Activated CD4-positive, alpha-beta T cell treated with anti-CD3 and anti-CD28 coated beads for 48 hours (primary cell): ENCODE results near the gene U2AF1L4.
"Not testable (repeated sequence)": the region's sequence is repeated elsewhere in the genome, so short reads cannot be mapped to it uniquely, and the experiment has no call there.

Experiments
- DNase-seq: peaks from one replicate; pipeline ENCODE4 v3.0.0-alpha.2; 2020

U2AF1L4 gene

DNA sequence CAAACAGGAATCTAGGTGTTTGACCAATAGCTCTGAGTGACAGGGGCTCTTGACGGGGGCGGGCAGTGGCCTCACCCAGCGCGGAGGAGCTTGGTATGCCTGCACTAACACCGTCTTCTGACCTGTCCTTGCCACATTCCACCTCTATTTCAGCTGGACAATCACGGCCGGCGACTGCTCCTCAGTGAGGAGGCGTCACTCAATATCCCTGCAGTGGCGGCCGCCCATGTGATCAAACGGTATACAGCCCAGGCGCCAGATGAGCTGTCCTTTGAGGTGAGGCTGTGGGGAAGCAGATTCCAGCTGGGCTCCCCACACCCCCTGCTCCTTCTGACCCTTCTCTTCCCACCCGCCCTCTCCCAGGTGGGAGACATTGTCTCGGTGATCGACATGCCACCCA is 34.8 kb upstream of the U2AF1L4 start:
- DNase-seq = no peak

DNA sequence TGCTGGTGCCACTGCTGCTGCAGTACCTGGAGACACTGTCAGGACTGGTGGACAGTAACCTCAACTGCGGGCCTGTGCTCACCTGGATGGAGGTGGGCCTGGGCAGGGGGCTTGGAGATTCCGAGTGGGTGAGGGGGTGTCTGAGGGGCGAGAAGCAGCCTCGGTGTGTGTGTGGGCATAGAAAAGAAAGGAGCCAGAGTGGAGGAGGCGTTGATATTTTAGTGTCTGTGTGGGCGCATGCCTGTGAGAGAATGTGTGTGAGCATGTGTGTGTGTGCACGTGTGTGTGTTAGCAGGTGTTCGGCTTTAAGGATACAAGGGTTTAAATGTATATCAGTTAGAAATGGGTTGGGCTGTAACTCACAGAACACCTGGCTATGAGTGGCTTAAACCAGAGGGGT is 33.8 kb upstream of the U2AF1L4 start:
- DNase-seq = no peak

DNA sequence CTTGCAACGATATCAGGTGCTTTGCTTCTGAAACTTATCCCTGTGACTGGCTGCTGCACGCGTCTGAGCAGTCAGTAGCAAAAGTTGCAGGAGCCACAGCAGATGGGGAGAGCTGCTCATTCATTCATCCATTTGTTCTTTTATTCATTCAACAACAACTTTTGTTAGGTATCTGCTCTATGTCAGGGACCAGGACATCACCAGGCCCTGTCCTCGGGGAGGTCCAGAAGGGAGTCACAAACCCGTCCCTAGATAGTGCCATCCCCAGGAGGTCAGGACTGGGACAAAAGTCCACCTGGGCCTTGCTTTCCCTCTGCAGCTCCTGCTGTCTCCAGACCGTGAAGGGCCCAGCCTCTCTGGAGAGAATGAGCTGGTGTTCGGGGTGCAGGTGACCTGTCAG is 32.7 kb upstream of the U2AF1L4 start:
- DNase-seq = no peak

DNA sequence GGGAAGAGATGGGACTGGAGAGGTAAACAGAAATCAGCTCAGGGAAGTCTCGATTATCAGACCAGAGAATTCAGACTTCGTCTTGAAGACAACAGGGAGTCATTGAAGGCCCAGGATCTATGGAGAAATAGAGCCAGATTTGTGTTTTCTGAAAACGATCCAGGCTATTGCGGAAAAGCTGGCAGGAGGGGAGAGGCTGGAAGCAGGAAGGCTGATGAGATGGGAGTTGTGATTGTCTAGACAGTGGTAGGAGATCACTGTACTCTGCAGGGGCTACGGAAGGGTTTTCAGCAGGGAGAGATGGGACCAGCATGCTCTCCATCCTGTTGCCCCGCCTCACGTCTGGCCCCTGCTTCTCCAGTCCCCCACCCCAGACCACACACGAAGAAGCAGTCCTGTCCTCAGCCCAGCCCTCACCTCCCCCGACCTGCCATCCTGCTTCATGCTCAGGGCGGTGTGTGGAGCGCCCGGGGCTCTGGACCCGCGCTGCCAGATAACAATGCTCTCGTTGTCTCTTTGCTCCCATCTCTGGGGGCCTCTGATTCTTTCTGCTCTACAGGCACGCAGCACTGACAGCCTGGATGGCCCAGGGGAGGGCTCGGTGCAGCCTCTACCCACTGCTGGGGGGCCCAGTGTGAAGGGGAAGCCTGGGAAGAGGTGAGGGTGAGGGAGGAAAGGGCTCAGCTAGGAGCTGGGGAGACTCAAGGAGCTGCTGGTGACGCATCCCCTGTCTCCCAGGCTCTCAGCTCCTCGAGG is 32.0 kb upstream of the U2AF1L4 start:
- DNase-seq = no peak

DNA sequence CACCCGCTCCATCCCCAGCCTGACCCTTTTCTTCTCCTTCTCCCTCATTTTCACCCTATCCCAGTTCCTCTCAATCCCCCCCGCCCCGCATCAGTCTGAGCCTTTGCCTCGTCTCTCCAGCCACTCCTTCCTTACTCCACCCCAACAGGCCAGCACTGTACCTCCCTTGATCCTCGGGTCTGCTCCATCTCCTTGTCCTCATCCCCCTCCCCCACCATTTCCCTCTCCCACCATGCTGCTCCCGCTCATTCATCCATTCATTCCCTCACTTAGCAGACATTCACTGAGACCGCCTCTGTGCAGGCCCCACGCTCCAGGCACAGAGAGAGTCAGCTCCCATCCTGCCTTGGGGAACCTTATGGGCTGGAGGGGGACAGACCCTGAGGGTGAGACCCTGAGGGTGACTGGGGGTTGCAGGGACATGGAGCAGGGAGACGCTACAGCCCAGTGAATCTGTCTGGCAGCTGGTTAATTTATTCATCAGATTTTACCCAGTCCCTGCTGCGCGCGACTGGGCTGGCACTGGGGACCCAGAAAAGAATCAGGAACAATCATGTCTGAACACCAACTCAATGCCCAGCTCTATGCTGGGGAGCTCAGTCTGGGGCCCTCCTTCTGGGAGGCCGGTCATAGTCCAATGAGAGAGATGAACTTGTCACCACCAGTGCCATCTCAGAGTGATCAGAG is 31.0 kb upstream of the U2AF1L4 start:
- DNase-seq = no peak

DNA sequence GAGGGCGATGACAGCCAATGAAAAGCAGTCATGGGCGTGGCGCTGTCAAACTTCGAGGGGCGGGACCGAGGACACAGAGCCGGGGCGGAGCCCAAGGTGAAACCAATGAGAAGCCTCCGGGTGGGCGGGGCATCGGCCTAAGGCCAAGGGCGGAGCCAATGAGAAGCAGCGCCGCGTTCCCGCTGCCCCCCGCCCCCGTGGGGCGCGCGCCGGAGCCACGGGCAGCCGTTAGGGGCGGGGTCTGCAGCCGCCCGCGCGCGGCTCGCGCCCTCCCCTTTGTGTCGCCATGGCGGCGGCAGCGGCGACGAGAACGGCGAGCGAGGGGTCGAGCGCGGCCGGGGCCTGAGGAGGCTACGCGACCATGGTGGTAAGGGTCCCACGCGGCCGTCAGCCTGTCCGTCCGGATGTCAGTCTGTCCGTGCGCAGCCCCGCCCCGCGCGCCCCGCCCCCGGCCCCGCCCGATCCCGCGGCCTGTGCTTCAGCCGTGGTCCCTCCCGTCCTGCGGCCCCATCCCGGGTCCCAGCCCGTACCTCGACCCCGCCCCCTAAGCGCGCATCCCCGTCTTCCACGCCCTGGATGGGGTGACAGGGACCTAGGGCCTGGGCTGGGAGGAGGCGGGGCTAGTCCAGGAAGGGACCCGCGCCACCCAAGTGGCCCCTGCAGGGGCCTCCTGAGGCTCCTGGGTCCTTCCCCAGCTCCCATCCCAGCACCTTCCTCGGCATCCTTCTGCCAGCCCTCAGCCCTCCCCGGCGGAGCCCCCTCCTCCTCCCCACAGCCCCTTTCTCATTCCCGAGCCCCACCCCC is 30.3 kb upstream of the U2AF1L4 start, which contains the start of gene ARHGAP33:
Gene ARHGAP33 (plus strand): TSS at position 267 of the 804 bp plus-strand sequence. CDS start 95 bp downstream, at position 362.
- DNase-seq = peak; percentile 100

DNA sequence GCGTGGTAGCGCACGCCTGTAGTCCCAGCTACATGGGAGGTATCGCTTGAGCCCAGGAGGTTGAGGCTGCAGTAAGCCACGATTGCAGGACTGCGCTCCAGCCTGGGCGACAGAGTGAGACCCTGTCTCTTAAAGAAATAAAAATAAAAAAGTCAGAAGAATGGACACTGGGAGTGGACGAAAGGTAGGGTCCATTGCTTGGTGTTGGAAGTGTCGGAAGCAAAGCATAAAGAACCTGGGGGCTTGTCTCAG is 29.8 kb upstream of the U2AF1L4 start:
- no peak for DNase-seq

DNA sequence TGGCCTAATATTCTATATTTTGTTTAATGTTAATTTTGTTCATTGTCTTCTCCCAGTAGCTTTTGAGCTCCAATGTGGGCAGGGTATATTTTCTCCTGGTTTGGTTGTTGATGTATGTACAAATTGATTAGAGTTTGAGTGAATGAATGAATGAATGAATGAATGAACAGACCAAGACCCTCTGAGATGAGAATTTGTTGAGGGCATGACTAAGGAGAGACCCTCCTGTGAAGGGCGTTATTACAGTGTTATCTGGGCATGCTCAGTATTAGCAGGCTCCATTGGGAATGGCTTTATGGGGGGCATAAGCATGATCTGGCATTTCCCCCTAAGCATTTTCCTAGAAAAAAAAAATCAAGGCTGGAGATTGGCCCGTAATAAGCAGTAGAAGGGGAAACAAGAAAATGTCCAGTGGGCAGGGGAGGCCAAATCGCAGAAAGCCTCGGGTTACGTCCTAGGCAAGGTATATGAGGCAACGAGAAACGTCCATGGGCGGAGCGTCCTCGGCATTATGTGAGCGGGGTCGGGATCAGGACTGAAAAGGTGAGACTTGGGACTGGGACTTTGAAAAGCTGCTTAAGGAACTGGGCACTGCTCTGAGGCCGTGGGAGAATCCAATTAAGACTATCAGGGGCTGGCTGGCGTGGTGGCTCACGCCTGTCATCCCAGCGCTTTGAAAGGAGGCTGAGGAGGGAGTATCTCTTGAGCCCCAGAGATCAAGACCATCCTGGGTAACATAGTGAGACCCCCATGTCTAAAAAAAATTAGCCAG is 29.2 kb upstream of the U2AF1L4 start:
- DNase-seq = no peak

DNA sequence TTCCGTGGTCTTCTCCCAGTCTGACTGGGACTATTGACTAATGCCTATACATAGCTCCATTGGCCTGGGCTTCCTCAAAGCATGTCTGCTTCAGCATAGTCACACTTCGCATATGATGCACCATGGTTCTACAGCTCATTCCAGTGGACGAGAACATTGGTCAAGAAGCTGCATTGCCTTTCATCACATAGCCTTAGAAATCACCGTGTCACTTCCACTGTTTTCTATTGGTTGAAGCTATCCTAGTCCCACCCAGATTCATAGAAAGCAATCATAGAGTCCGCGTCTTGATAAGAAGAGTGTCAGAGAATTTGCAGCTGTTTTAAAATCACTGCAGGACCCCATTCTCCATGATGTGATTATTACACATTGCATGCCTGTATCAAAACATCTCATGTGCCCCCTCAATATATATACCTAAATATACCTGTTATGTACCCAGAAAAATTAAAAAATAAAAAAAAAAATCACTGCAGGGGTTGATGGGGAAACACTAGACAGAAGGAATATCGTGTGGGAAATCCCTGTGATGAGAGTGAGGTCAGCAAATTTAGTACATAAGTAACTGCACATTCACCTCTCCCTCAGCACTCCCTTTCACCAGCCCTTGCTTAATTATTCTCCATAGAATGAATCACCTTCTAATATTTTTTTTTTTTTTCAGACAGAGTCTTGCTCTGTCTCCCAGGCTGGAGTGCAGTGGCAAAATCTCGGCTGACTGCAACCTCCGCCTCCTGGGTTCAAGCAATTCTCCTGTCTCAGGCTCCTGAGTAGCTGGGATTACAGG is 28.0 kb upstream of the U2AF1L4 start:
- DNase-seq = no peak

DNA sequence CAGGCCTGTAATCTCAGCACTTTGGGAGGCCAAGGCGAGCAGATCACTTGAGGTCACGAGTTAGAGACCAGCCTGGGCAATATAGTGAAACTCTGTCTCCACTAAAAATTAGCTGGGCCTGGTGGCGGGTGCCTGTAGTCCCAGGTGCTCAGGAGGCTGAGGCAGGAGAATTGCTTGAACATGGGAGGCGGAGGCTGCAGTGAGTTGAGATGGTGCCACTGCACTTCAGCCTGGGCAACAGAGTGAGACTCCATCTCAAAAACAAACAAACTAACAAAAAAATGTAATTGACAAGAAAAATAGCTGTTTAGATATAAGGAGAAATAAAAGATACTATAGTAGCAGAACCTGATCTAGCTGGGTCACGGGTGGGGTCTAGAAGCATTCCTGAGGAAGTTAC is 27.1 kb upstream of the U2AF1L4 start:
- DNase-seq = not testable (repeated sequence)

DNA sequence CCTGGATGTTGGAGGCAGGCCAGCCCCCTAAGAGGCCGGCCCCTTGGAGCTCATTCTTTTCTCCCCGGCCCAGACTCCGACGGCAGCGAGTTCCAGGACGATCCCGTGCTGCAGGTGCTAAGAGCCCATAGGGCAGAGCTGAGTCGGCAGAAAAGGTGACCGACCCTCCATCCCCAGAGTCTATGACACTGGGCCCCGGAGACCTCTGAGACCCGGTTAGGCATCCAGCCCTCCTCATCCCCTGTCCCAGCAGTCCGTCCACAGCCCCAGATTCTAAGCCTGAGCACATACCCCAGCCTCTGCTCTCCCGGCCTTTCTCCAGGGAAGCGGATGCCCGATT is 22.8 kb upstream of the U2AF1L4 start:
- DNase-seq = no peak

DNA sequence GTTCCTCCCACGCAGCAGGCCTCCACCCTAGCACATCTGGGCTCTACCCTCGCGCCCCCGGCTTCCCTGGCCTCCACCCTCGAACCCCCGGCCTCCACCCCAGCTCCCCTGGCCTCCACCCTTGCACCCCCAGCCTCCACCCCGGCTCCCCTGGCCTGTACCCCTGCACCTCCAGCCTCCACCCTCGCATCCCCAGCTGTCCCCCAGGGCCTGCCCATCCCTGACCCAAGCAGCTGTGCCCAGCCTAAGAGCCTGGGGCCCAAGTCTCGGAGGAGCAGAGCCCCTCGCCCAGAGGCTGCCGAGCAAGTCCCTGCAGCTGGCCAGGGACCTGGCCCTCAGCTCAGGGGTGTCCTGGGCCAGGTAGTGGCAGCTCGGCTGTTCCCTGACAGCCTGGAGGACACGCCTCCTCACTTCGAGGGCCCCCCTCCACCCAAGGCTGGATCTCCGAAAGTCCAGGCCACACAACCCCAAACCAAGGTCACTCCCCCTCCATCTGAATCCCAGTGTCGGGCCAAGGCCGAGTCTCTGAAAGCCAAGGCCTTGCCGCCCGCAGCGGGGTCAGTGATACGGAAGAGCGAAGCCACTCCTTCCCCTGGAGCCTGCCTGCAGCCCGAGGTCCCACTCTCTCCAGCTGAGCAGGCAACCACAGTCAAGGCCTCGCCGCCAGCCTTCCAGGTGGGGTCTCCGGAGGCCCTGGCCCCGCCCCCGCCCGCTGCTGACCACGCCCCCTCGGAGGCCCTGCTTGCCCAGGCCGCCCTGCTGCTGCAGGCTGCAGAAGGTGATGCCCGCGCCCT is 22.3 kb upstream of the U2AF1L4 start:
- no peak for DNase-seq

DNA sequence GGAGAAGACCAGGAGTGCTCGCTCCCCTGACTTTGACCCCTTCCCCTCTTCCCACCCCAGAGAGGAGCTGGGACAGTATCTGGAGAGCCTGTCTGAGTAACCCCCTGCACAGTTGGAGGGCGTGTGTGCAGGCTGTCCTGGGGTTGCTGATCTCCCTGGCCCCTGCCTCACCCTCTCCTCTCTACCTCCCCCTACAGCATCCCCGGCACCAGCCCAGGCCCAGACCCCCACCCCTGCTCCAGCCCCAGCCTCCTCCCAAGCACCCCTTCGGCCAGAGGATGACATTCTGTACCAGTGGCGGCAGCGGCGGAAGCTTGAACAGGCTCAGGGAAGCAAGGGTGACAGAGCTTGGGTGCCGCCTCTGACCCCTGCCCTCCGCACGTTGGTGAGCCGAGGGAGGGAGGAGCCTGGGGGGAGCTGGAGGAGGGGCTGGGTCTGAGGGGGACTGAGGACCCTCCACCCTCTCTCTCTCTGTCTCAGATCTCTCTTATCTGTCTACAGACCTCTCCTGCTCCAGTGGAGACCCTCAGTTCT is 21.4 kb upstream of the U2AF1L4 start:
- no peak for DNase-seq

DNA sequence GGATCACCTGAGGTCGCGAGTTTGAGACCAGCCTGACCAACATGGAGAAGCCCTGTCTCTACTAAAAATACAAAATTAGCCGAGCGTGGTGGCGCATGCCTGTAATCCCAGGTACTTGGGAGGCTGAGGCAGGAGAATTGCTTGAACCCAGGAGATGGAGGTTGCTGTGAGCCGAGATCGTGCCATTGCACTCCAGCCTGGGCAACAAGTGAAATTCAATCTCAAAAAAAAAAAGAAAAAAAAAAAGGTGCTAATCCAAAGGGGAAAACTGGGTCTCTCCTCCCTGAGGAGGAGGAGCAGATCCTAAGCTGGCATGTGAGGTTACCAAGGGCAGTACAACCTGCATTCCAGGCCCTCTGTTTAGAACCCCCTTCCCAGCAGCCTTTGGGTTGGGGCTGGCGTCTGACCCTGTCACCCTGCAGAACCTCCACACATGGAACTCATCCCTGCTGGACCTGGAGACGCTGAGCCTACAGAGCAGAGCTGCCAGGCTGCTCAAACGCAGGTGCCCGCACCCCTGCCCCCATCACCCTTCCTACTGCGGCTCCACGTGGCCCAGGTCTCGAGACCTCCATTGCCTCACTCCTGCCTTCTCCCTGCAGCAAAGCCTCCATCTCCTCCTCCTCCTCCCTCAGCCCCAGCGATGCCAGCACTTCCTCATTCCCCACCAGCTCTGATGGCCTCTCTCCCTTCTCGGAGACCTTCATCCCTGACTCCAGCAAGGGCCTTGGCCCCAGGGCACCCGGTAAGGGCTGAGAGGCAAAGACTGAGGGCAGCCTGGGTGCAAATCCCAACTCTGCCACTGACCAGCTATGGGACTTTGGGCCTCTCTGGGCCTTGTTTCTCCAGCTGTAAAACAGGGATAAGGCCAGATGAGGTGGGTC is 19.5 kb upstream of the U2AF1L4 start:
- no peak for DNase-seq

DNA sequence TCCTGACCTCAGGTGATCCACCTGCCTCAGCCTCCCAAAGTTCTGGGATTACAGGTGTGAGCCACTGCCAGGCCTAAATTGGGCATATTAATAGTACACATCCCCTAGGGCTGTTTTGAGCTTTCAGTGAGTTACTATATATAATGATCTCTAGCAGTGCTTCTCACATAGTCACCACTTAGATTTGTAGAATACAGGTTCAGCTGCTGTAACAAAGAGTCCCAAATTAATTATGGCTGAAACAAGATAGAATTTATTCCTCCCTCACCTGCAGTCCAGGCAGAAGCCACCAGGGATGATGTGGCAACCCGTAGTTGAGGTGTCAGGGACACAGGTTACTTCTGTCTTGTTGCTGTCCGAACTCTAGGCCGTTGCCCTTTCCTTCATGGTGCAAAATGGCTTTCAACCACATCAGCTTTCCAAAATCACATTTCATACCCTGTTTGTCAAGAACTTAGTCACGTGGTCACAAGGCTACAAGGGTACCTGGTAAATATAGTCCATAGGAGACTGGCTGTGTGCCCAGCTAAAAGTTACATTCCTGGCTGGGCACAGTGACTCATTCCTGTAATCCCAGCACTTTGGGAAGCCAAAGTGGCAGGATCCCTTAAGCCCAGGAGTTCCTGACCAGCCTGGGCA is 15.6 kb upstream of the U2AF1L4 start:
- DNase-seq = no peak

DNA sequence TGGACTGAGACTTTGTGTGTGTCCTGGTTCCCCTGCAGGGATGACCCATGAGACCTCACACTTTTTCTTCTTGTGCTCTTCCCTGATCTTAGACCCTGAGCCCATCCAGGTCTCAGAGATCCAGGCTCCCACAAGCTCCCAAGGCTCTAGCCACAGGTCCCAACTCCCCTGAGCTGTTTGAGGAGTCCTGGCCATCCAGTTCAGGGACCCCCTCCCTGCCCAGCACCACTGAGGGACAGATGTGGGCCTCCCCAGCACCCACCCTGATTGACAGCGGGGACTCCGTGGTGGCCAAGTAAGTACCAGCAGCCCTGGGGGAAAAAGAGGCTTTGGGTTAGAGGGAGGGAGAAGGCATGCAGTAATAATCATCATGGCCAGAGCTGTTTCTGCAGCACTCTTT is 14.5 kb upstream of the U2AF1L4 start:
- no peak for DNase-seq

DNA sequence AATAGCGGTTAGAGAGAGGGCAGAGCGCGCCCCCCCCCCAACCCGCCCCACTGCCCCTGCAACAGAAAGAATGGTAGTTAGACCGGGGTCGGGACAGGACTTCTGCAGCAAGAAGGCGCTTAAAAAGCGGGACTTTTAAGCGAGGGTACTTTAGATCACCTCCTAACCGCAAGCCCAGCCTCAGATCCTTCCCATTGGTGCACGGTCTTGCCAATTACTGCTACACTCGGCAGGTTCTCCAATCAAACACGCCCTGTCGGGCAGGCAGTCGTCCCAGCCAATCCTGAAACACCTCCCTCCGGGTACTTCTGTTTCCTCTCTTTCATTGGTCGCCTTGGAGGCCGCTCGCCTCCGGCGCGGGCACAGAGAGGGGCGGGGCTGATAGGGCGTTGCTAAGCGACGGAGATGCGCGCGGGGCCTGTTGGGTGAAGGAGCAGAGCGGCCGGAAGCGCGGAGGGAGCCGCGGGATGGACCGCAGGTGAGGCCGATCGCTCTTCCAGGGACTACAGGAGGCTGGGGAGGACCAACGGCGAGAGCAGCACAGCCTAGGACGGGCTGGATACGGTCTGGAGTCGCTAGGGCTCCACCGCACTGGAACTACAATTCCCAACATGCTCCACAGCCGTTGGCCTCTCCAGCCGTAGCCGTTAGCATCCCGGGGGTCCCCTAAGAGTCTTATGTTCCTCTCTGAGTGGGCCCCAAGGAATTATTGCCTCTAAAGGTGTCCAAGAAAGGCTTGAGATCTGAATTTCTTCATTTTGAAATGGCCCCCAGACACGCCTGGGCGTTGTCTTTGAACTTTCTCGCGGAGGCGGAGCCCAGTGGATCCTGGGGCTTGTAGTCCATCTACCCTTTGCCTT is 12.8 kb upstream of the U2AF1L4 start, which contains the start of gene PROSER3:
Gene PROSER3 (plus strand): TSS at position 428 of the 860 bp plus-strand sequence. CDS start 40 bp downstream, at position 468.
- peak; percentile 98 for DNase-seq

DNA sequence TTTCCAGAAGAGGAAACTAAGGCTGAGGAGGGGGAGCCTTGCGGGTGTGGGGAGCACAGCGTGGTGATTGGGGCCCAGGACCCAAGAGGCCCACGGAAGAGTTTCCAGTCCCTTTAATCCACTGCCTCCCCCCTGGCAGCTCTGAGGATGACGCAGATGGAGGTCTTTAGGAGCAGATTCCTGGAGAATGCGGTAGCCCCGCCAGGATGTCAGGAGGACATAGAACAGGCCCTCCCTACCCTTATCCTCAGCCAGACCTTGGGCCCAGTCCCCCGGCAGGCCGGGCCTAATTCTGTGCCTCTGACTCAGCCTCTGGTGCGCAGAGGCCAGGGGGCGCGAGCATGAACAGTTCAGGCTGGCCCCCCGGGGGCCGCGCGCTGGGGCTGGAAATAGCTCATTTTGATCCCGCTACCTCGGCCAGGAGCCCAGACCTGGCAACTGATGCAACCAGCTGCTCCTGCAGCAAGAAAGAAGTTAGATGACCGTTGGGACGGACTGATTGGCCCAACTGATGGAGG is 12.1 kb upstream of the U2AF1L4 start:
- DNase-seq = peak; percentile 55
